HepG2 (cell line): ENCODE results near the gene RNF126. TPM values are rescaled to one million over a fixed set of nuclear protein-coding genes. Genes with fewer than 3 reads are reported as not detected.

Experiments
- ATAC-seq: fragments of 200-7000 bp; cut with Tn5 transposase; 3 replicates; pipeline ENCODE4 v1.9.1; 2020; ENCODE audit warnings: mild to moderate bottlenecking, moderate library complexity
- BruUV-seq: library from RNA; stranded (reverse); fragments of 400-500 nt; replicated peaks from 2 replicates; lab custom pipeline; 2021; lab: Mats Ljungman, UMichigan
- CTCF ChIA-PET: fragments of 300-600 bp; formaldehyde crosslinking; extraction: SDS; loops from one replicate; lab custom pipeline; 2021; ENCODE audit warnings: low total read pairs, inconsistent platforms, low intra/inter-chr PET ratio; lab: Yijun Ruan, JAX
- POLR2A ChIA-PET: fragments of 350-600 bp; sonication (Branson Sonifier 250); formaldehyde crosslinking; loops from one replicate; lab custom pipeline; 2020; ENCODE audit warnings: antibody characterized with exemption, inconsistent platforms; lab: Yijun Ruan, JAX
- DNase-seq: peaks from one replicate; pipeline ENCODE4 v3.0.0-alpha.2; 2015; ENCODE audit warnings: low spot score
- FAIRE-seq: peaks from 3 replicates; lab custom pipeline; 2011; peaks lifted over from hg19 to GRCh38; lab: Jason Lieb, UNC
- H2AFZ ChIP-seq: one replicate; pipeline ENCODE4 v1.6.1; 2011; ENCODE audit warnings: low read length, inconsistent platforms
- H3K27ac ChIP-seq: fragments of 300-600 bp; 3 replicates; pipeline ENCODE4 v1.8.0; 2011; ENCODE audit warnings: mixed run types, mild to moderate bottlenecking, mixed read lengths, low read length, inconsistent platforms; ENCODE audit not compliant: insufficient read depth; ENCODE audit errors: extremely low read length
- H3K27me3 ChIP-seq, 2 experiments: fragments of 200-600 bp in 1 of 2; 2 replicates in 1 of 2; 3 replicates in 1 of 2; pipeline versions ENCODE4 v1.6.0 to v1.8.0; 2011; ENCODE audit warnings: low read length in 2 of 2, mild to moderate bottlenecking in 2 of 2, moderate library complexity in 2 of 2, inconsistent platforms in 1 of 2; ENCODE audit not compliant: insufficient read depth in 2 of 2, control insufficient read depth in 1 of 2
- H3K36me3 ChIP-seq, 2 experiments: fragments of 200-600 bp in 1 of 2; replicated peaks in 1 of 2; 2 replicates in 1 of 2; 3 replicates in 1 of 2; pipeline versions ENCODE4 v1.5.1 to v1.8.0; 2011; ENCODE audit warnings: low read length in 2 of 2, inconsistent platforms in 1 of 2; ENCODE audit not compliant: insufficient read depth in 2 of 2, control insufficient read depth in 1 of 2
- H3K4me1 ChIP-seq: 2 replicates; pipeline ENCODE4 v1.5.1; 2012; ENCODE audit warnings: low read length, inconsistent platforms; ENCODE audit not compliant: insufficient read depth
- H3K4me2 ChIP-seq: 2 replicates; pipeline ENCODE4 v1.6.0; 2011; ENCODE audit warnings: low read depth, low read length, inconsistent platforms
- H3K4me3 ChIP-seq, 3 experiments: fragments of 200-600 bp in 1 of 3; sonication (generic), shearing (Covaris generic) in 1 of 3; replicated peaks in 1 of 3; 2 replicates each; pipeline ENCODE4 v1.5.1; 2011 to 2016; ENCODE audit warnings: low read length in 3 of 3, inconsistent platforms in 2 of 3, low read depth in 2 of 3, mild to moderate bottlenecking in 2 of 3, control low read depth in 1 of 3, mixed read lengths in 1 of 3; ENCODE audit not compliant: insufficient read depth in 1 of 3
- H3K79me2 ChIP-seq: one replicate; pipeline ENCODE4 v1.6.1; 2011; ENCODE audit warnings: low read length, inconsistent platforms; ENCODE audit not compliant: insufficient read depth
- H3K9ac ChIP-seq: 2 replicates; pipeline ENCODE4 v1.6.0; 2011; ENCODE audit warnings: mild to moderate bottlenecking, low read depth, low read length, inconsistent platforms; ENCODE audit not compliant: insufficient read depth
- H3K9me3 ChIP-seq: 2 replicates; pipeline ENCODE4 v1.5.1; 2012; ENCODE audit warnings: mild to moderate bottlenecking, low read length
- H4K20me1 ChIP-seq: 2 replicates; pipeline ENCODE4 v1.6.0; 2011; ENCODE audit warnings: inconsistent platforms, mild to moderate bottlenecking, low read length, moderate library complexity; ENCODE audit not compliant: insufficient read depth
- ATF7-NPFF ChIP-seq: sonication (generic); formaldehyde crosslinking; IDR thresholded peaks from 2 replicates; pipeline ENCODE4 v1.8.1; 2023; ENCODE audit warnings: mild to moderate bottlenecking, low read depth, missing genetic modification reagents, moderate library complexity
- CC2D1A ChIP-seq: sonication (generic); formaldehyde crosslinking; IDR thresholded peaks from 2 replicates; pipeline ENCODE4 v1.8.1; 2023; ENCODE audit warnings: mild to moderate bottlenecking, missing genetic modification reagents
- DBP ChIP-seq: sonication (generic); formaldehyde crosslinking; IDR thresholded peaks from 2 replicates; pipeline ENCODE4 v1.4.0; 2020; ENCODE audit warnings: missing genetic modification reagents; ENCODE audit errors: not compliant biosample characterization
- JUNB ChIP-seq: sonication (generic); formaldehyde crosslinking; IDR thresholded peaks from 2 replicates; pipeline ENCODE4 v1.8.0; 2022; ENCODE audit warnings: missing genetic modification reagents, mild to moderate bottlenecking, borderline replicate concordance
- KLF12 ChIP-seq: sonication (generic); formaldehyde crosslinking; IDR thresholded peaks from 2 replicates; pipeline ENCODE4 v1.4.0; 2020; ENCODE audit warnings: missing genetic modification reagents, borderline replicate concordance
- MAZ ChIP-seq, 2 experiments: sonication (generic) in 1 of 2; formaldehyde crosslinking in 1 of 2; IDR thresholded peaks; 2 replicates each; pipeline versions ENCODE4 v1.5.0 to v1.6.1; 2012 to 2020; ENCODE audit warnings: low read depth in 2 of 2, mild to moderate bottlenecking in 2 of 2, borderline replicate concordance in 1 of 2, improper control_type of control experiment in 1 of 2, low read length in 1 of 2, missing genetic modification reagents in 1 of 2, moderate library complexity in 1 of 2
- MXI1 ChIP-seq: IDR thresholded peaks from 3 replicates; pipeline ENCODE4 v1.6.1; 2012; ENCODE audit warnings: low read depth, low read length, inconsistent platforms, borderline replicate concordance
- NFYB ChIP-seq: sonication (generic); formaldehyde crosslinking; IDR thresholded peaks from 2 replicates; pipeline ENCODE4 v1.4.0; 2020; ENCODE audit warnings: missing genetic modification reagents
- PAWR ChIP-seq: sonication (generic); formaldehyde crosslinking; IDR thresholded peaks from 2 replicates; pipeline ENCODE4 v1.4.0; 2020; ENCODE audit warnings: missing genetic modification reagents, mild to moderate bottlenecking, borderline replicate concordance
- SIN3A ChIP-seq: IDR thresholded peaks from 2 replicates; pipeline ENCODE4 v1.6.1; 2011; ENCODE audit warnings: low read depth, mild to moderate bottlenecking, control low read depth, low read length, borderline replicate concordance
- SOX5 ChIP-seq: IDR thresholded peaks from 2 replicates; pipeline ENCODE4 v1.6.1; 2016; ENCODE audit warnings: borderline replicate concordance
- ZC3H13 ChIP-seq: sonication (generic); formaldehyde crosslinking; IDR thresholded peaks from 2 replicates; pipeline ENCODE4 v1.8.1; 2023; ENCODE audit warnings: mild to moderate bottlenecking, missing genetic modification reagents, moderate library complexity
- ZNF225 ChIP-seq: sonication (generic); formaldehyde crosslinking; IDR thresholded peaks from 2 replicates; pipeline ENCODE4 v1.4.0; 2020; ENCODE audit warnings: mild to moderate bottlenecking, missing genetic modification reagents
- ZNF354B ChIP-seq: sonication (generic); formaldehyde crosslinking; IDR thresholded peaks from 2 replicates; pipeline ENCODE4 v1.8.0; 2022; ENCODE audit warnings: mild to moderate bottlenecking, missing genetic modification reagents
- ZNF441 ChIP-seq: sonication (generic); formaldehyde crosslinking; IDR thresholded peaks from 2 replicates; pipeline ENCODE4 v1.7.0; 2021; ENCODE audit warnings: missing genetic modification reagents, borderline replicate concordance
- ZNF484 ChIP-seq: sonication (generic); formaldehyde crosslinking; IDR thresholded peaks from 2 replicates; pipeline ENCODE4 v1.5.1; 2020; ENCODE audit warnings: mild to moderate bottlenecking, low read depth, missing genetic modification reagents, borderline replicate concordance
- ZNF546 ChIP-seq: sonication (generic); formaldehyde crosslinking; conservative IDR thresholded peaks from 2 replicates; pipeline ENCODE4 v1.8.1; 2023; ENCODE audit warnings: mild to moderate bottlenecking, missing genetic modification reagents
- ZNF605 ChIP-seq: sonication (generic); formaldehyde crosslinking; IDR thresholded peaks from 2 replicates; pipeline ENCODE4 v1.8.0; 2022; ENCODE audit warnings: mild to moderate bottlenecking, missing genetic modification reagents
- ZNF672 ChIP-seq: sonication (generic); formaldehyde crosslinking; IDR thresholded peaks from 2 replicates; pipeline ENCODE4 v1.8.1; 2022; ENCODE audit warnings: missing genetic modification reagents
- ZNF75D ChIP-seq: sonication (generic); formaldehyde crosslinking; IDR thresholded peaks from 2 replicates; pipeline ENCODE4 v1.8.1; 2023; ENCODE audit warnings: missing genetic modification reagents, mild to moderate bottlenecking, borderline replicate concordance
- ZNF770 ChIP-seq: sonication (generic); formaldehyde crosslinking; IDR thresholded peaks from 2 replicates; pipeline ENCODE4 v1.5.0; 2020; ENCODE audit warnings: mild to moderate bottlenecking, missing genetic modification reagents
- WGBS: methylation state at CpG from one replicate; pipeline ENCODE4 v1.1.6; 2017; ENCODE audit warnings: low lambda C conversion rate; 5-methylcytosine and 5-hydroxymethylcytosine counted together
- in situ Hi-C: cut with HindIII; loops from 2 replicates; pipeline ENCODE4 v1.10.0; 2017; ENCODE audit warnings: low pct_unique_long_range_greater_than_20kb; ENCODE audit not compliant: extremely low pct_ligation_motif_present
- intact Hi-C: fragments of 100-400 bp; cut with micrococcal nuclease; formaldehyde crosslinking; loops from one replicate; pipeline ENCODE4 v1.10.0; 2022; ENCODE audit not compliant: unreplicated experiment
- polyA plus RNA-seq, 8 experiments: library from polyadenylated mRNA; depleted of rRNA in 3 of 8; stranded (reverse) in 7 of 8; unstranded in 1 of 8; fragments of >200 nt; fragmentation: Illumina TruSeq in 4 of 8; extraction: Trizol in 4 of 8; gene quantifications; 2 replicates each; pipeline versions ENCODE4 v1.2.1 to v1.2.3, GENCODE V29; 2011 to 2016; ENCODE audit warnings: low read depth in 4 of 8, missing spikeins in 1 of 8, mixed read lengths in 1 of 8; ENCODE audit not compliant: insufficient read depth in 1 of 8
- total RNA-seq, 5 experiments: library from RNA; depleted of rRNA; stranded (reverse); fragments of >200 nt; fragmentation: Illumina TruSeq; extraction: Trizol; gene quantifications; 2 replicates each; pipeline ENCODE4 v1.2.3, GENCODE V29; 2016; ENCODE audit warnings: low read depth in 1 of 5

The RNF126 gene
- total and polyA plus RNA-seq, 2 of the 13 experiments (the other 11 are each of a cell fraction or from before 2014, with no cell fraction given), result 23.2 to 34.0 TPM

GRCh38 chr19:658916-659839 lies 3.8 kb downstream of the RNF126 start:
- intact Hi-C loops (no loop called here), in situ Hi-C loops (no loop called here)
- Histone ChIP-seq H3K4me3 (peak overlapping the region in 2 of 3 experiments; percentile 12 to 99; a peak in 2 of 6 replicates), H2AFZ (no peak overlapping the region), H3K4me1 (peaks cover 51% of the 10 kb centered on the region), H3K4me2 (peak overlapping the region; percentile 83), H4K20me1 (peaks cover 71% of the 10 kb centered on the region), H3K9ac (peak overlapping the region; percentile 43), H3K36me3 (peaks cover 4 to 32% of the 10 kb centered on the region in 2 experiments; a peak in 4 of 5 replicates), H3K27ac (no peak overlapping the region), H3K27me3 (no peaks in the 10 kb centered on the region; a peak in 1 of 5 replicates), H3K9me3 (no peaks in the 10 kb centered on the region), H3K79me2 (peaks cover 83% of the 10 kb centered on the region)
- 92% methylated on average over 33 of the region's 50 CpGs for WGBS
- BruUV-seq, result no TSS peak
- CTCF ChIA-PET, result no interaction called here
- POLR2A ChIA-PET, result interaction anchor here (0.9 to 2.8 kb wide), 4 partner anchors 9 to 26 kb away, joined by 3 to 21 read pairs (median 12); partner anchors contain the start of genes FSTL3 and POLRMT
- ATAC-seq (no peak), DNase-seq (no peak), FAIRE-seq (no peak)
- TF ChIP-seq ZNF605 (CRISPR knock-in tag) (no peak), ZC3H13 (CRISPR knock-in tag) (no peak), ATF7-NPFF (CRISPR knock-in tag) (no peak), ZNF225 (CRISPR knock-in tag) (no peak), ZNF441 (CRISPR knock-in tag) (no peak), CC2D1A (no peak), NFYB (CRISPR knock-in tag) (no peak), SIN3A (no peak), JUNB (CRISPR knock-in tag) (no peak), SOX5 (CRISPR knock-in tag) (no peak), ZNF546 (CRISPR knock-in tag) (no peak), MXI1 (no peak), DBP (no peak), MAZ (IDR thresholded peaks at IDR 0.05; ENCODE audit: borderline replicate concordance, low read depth, low read length) (no peak), MAZ (CRISPR knock-in tag; IDR thresholded peaks at IDR 0.05; ENCODE audit: low read depth) (no peak), PAWR (CRISPR knock-in tag) (no peak), ZNF672 (CRISPR knock-in tag) (no peak), ZNF354B (CRISPR knock-in tag) (no peak), ZNF770 (no peak), ZNF75D (CRISPR knock-in tag) (no peak), ZNF484 (CRISPR knock-in tag) (no peak), KLF12 (no peak)
